A673 (cell line): ENCODE results near the gene PDGFRA.

Experiments
- EZH2 ChIP-seq: fragments of 200-600 bp; sonication (generic); IDR thresholded peaks from 2 replicates; pipeline ENCODE4 v1.6.1; 2017; ENCODE audit warnings: borderline replicate concordance, low read depth, mild to moderate bottlenecking, mixed read lengths, antibody characterized with exemption, low read length; ENCODE audit not compliant: poor library complexity, severe bottlenecking
- TF ChIP-seq, protein P1 (sequence below): fragments of 300-800, 200-600 bp; sonication (generic); conservative IDR thresholded peaks from 2 replicates; pipeline ENCODE4 v1.5.1; 2017; ENCODE audit warnings: low read depth, mild to moderate bottlenecking, antibody characterized with exemption, low read length, moderate library complexity, mixed read lengths

DNA sequence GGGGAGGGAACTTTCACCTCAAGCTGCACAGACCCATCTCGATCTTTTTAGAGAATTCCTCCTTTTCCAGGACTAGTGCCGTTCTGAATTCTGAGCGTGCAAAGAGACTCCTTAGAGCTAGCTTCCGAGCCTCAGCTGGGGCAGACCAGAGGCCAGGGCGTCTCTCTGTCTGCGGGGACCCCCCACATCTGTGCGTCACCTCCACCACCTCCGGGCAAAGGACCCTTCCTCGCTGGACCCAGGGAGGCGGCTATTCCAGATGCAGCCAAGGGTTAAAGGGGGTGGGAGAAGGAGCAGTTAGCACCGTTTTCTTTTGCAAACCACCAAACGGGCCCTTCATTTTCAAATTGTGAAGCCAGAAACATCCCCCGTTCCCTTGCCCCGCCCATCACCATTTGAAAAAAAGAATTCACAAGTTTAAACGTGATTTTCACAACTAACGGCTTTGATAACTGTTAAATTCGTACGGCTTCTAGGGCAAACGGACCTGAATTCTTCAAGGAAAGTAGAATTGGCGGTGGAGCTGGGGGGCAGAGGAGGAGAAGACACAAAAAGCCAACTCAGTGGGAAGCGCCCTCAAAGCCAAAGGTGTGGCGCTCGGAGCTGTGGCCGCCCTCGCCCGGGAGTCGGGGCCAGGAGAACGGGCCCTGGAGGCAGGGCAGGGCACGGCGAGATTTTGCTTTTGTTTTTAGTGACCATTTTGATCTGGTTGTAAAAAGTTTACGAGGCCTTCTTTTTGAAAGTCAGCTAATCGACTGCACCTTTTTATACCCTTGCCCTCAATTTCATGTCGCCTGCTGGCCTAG, 3.3 kb upstream of the PDGFRA start:
- TF ChIP-seq, protein P1, sequence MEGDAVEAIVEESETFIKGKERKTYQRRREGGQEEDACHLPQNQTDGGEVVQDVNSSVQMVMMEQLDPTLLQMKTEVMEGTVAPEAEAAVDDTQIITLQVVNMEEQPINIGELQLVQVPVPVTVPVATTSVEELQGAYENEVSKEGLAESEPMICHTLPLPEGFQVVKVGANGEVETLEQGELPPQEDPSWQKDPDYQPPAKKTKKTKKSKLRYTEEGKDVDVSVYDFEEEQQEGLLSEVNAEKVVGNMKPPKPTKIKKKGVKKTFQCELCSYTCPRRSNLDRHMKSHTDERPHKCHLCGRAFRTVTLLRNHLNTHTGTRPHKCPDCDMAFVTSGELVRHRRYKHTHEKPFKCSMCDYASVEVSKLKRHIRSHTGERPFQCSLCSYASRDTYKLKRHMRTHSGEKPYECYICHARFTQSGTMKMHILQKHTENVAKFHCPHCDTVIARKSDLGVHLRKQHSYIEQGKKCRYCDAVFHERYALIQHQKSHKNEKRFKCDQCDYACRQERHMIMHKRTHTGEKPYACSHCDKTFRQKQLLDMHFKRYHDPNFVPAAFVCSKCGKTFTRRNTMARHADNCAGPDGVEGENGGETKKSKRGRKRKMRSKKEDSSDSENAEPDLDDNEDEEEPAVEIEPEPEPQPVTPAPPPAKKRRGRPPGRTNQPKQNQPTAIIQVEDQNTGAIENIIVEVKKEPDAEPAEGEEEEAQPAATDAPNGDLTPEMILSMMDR, result no peak
- peak; percentile 24 for TF ChIP-seq EZH2
